Hepatocyte (in vitro differentiated cells): ENCODE measurements around the gene ZBTB21. TPM values are rescaled to one million over a fixed set of nuclear protein-coding genes. Genes with fewer than 3 reads are reported as not detected.

ENCODE experiments used
- DNase-seq: peaks from one replicate; pipeline ENCODE4 v3.0.0-alpha.2; 2016; ENCODE audit warnings: low spot score
- H2AFZ ChIP-seq: fragments of 200-600 bp; sonication (generic); 2 replicates; pipeline ENCODE4 v1.6.0; 2016; ENCODE audit warnings: antibody characterized with exemption, mild to moderate bottlenecking
- H3K27ac ChIP-seq: fragments of 200-600 bp; sonication (generic); 2 replicates; pipeline ENCODE4 v1.5.1; 2016; ENCODE audit warnings: mild to moderate bottlenecking
- H3K27me3 ChIP-seq: fragments of 200-600 bp; sonication (generic); 2 replicates; pipeline ENCODE4 v1.6.1; 2016
- H3K36me3 ChIP-seq: fragments of 200-600 bp; sonication (generic); replicated peaks from 2 replicates; pipeline ENCODE4 v1.5.1; 2016; ENCODE audit warnings: low read depth; ENCODE audit not compliant: insufficient read depth
- H3K4me1 ChIP-seq: fragments of 200-600 bp; sonication (generic); 2 replicates; pipeline ENCODE4 v1.5.1; 2016; ENCODE audit warnings: mild to moderate bottlenecking, moderate library complexity; ENCODE audit not compliant: insufficient read depth
- H3K4me2 ChIP-seq: fragments of 200-600 bp; sonication (generic); 2 replicates; pipeline ENCODE4 v1.6.0; 2016
- H3K4me3 ChIP-seq: fragments of 200-600 bp; sonication (generic); 2 replicates; pipeline ENCODE4 v1.5.1; 2016; ENCODE audit warnings: mild to moderate bottlenecking
- H3K79me2 ChIP-seq: fragments of 200-600 bp; sonication (generic); 2 replicates; pipeline ENCODE4 v1.6.0; 2017; ENCODE audit warnings: mild to moderate bottlenecking
- H3K9me2 ChIP-seq: fragments of 200-600 bp; sonication (generic); replicated peaks from 2 replicates; pipeline ENCODE4 v1.6.0; 2017; ENCODE audit warnings: mild to moderate bottlenecking; ENCODE audit not compliant: insufficient read depth
- H3K9me3 ChIP-seq: fragments of 200-600 bp; sonication (generic); 2 replicates; pipeline ENCODE4 v1.5.1; 2016; ENCODE audit warnings: low read depth, mild to moderate bottlenecking
- H4K20me1 ChIP-seq: fragments of 200-600 bp; sonication (generic); 2 replicates; pipeline ENCODE4 v1.6.0; 2016; ENCODE audit warnings: mild to moderate bottlenecking; ENCODE audit not compliant: insufficient read depth, poor library complexity, severe bottlenecking
- EZH2 ChIP-seq: fragments of 200-600 bp; sonication (generic); IDR thresholded peaks from 2 replicates; pipeline ENCODE4 v1.6.1; 2016; ENCODE audit warnings: antibody characterized with exemption, mild to moderate bottlenecking, borderline replicate concordance
- EZH2phosphoT487 ChIP-seq: fragments of 200-600 bp; sonication (generic); IDR thresholded peaks from one replicate; pipeline ENCODE4 v1.6.1; 2018; ENCODE audit warnings: antibody characterized with exemption, mild to moderate bottlenecking, low read depth, moderate library complexity; ENCODE audit not compliant: unreplicated experiment, severe bottlenecking
- WGBS: methylation state at CpG from one replicate; pipeline ENCODE4 v1.1.6; 2016; ENCODE audit warnings: low lambda C conversion rate; ENCODE audit errors: missing lambda C conversion rate; 5-methylcytosine and 5-hydroxymethylcytosine counted together
- polyA plus RNA-seq: library from polyadenylated mRNA; unstranded; fragments of >200 nt; fragmentation: Nextera tagmentation; extraction: Ambion mirVana; gene quantifications from 2 replicates; pipeline ENCODE4 v1.2.1, GENCODE V29; 2016
- total RNA-seq: library from RNA; depleted of rRNA; stranded (reverse); fragments of >200 nt; gene quantifications from 2 replicates; pipeline ENCODE4 v1.2.3, GENCODE V29; 2014
- TF ChIP-seq, protein P1 (sequence below): fragments of 200-600 bp; sonication (generic); IDR thresholded peaks from 2 replicates; pipeline ENCODE4 v1.5.1; 2016; ENCODE audit warnings: antibody characterized with exemption, mild to moderate bottlenecking; ENCODE audit not compliant: poor library complexity

Gene ZBTB21
- total and polyA plus RNA-seq, 2 experiments from 2014 or later = 6.0 to 21.5 TPM

DNA sequence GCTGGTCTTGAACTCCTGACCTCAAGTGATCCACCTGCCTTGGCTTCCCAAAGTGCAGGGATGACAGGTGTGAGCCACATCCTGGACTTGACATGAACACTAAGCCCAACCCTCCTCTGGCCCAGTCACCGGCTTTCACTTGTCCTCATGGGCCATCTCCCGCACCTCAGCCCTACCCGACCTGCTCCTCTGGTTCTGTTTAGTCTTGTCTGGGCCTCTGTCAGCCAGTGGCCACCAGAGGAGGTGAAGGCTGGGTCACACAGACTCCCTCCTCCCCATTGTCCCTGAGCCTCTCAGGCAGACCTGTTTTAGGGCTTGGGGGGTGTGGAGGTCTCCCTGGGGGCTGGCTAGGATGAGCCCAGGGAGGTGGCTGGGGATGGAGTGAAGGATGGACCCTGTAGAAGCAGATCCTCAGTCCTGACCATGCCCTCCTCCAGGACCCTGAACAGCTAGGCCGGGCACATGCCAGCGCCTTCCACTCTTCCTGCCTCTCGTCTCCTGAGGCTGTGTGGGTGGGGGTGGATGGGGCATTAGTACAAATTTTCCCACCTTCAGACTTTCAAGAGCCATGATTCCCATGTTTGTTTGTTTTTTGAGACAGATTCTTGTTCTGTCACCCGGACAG is 34.8 kb upstream of the ZBTB21 start:
- no peaks in the 10 kb centered on the region for H3K79me2 ChIP-seq
- H3K36me3 ChIP-seq = no peaks in the 10 kb centered on the region
- whole genome bisulfite sequencing = 85% methylated on average over 7 of the region's 7 CpGs
- H3K27me3 ChIP-seq = no peaks in the 10 kb centered on the region
- H3K4me2 ChIP-seq = no peak overlapping the region
- H2AFZ ChIP-seq = no peak overlapping the region
- no peaks in the 10 kb centered on the region for H3K9me2 ChIP-seq
- H4K20me1 ChIP-seq = no peaks in the 10 kb centered on the region
- no peak for DNase-seq
- H3K4me3 ChIP-seq = no peak overlapping the region
- TF ChIP-seq EZH2 (no peak), EZH2phosphoT487 (no peak)
- TF ChIP-seq, protein P1, sequence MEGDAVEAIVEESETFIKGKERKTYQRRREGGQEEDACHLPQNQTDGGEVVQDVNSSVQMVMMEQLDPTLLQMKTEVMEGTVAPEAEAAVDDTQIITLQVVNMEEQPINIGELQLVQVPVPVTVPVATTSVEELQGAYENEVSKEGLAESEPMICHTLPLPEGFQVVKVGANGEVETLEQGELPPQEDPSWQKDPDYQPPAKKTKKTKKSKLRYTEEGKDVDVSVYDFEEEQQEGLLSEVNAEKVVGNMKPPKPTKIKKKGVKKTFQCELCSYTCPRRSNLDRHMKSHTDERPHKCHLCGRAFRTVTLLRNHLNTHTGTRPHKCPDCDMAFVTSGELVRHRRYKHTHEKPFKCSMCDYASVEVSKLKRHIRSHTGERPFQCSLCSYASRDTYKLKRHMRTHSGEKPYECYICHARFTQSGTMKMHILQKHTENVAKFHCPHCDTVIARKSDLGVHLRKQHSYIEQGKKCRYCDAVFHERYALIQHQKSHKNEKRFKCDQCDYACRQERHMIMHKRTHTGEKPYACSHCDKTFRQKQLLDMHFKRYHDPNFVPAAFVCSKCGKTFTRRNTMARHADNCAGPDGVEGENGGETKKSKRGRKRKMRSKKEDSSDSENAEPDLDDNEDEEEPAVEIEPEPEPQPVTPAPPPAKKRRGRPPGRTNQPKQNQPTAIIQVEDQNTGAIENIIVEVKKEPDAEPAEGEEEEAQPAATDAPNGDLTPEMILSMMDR = no peak
- H3K9me3 ChIP-seq = no peaks in the 10 kb centered on the region
- H3K27ac ChIP-seq = no peak overlapping the region
- H3K4me1 ChIP-seq = peaks cover 4% of the 10 kb centered on the region

DNA sequence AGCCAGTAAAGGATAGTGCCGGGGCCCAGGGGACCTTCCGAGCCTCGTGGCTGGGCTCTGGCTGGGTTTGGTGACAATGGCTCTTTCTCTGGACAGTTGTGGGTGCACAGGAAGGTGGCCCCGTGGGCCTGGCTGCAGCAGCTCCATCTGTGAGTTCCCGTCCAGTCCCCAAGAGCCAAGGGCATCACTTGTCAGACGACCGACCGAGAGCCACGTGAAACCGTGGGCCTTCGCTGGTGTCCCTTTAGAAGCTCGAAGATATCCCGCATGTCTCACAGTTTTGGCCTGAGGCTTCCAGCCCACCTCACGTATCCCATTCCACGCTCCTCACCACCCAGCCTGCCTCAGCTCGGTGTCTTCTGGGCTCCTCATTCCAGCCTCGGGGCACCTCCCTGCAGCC is 33.8 kb upstream of the ZBTB21 start:
- DNase-seq = no peak
- no peaks in the 10 kb centered on the region for H3K27me3 ChIP-seq
- no peak overlapping the region for H3K4me2 ChIP-seq
- no peaks in the 10 kb centered on the region for H3K9me2 ChIP-seq
- no peaks in the 10 kb centered on the region for H3K36me3 ChIP-seq
- TF ChIP-seq EZH2phosphoT487 (no peak), EZH2 (no peak)
- TF ChIP-seq, protein P1 = no peak
- H4K20me1 ChIP-seq = no peaks in the 10 kb centered on the region
- H2AFZ ChIP-seq = no peak overlapping the region
- no peaks in the 10 kb centered on the region for H3K79me2 ChIP-seq
- H3K4me3 ChIP-seq = no peak overlapping the region
- peaks cover 13% of the 10 kb centered on the region for H3K4me1 ChIP-seq
- no peaks in the 10 kb centered on the region for H3K9me3 ChIP-seq
- H3K27ac ChIP-seq = no peak overlapping the region
- 95% methylated on average over 17 of the region's 17 CpGs for WGBS

DNA sequence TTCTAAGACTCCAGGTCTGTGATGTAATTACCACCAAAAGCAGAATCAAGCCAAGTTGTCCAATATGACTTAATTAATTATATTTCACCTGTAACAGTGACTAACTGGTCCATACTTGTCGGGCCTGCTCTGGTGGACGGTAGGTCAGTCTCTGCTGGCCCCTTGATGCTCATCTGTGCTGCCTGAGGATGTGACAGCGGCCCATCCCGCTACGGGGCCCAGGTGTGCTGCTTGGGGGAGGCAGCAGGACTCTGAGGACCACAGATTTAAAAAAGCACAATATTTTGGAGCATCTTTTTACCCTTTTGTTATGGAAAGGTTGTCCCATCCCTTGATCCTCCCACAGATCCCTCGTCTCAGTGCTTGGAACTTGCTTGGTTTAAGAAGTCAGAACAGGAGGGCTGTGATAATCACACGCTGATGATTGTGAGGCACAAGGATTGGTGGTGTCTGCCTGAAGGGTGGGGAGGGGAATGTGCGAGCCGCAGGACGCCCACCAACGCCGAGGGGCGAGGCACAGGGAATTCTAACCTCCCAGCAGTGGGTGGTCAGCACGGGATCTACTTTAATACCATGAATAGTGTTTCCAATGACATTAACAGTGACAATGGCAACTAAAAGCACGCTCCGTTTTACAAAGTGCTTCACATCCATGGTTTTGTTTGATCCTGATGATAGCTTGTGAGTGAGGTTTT is 33.2 kb upstream of the ZBTB21 start:
- Histone ChIP-seq H4K20me1 (no peaks in the 10 kb centered on the region), H3K27me3 (no peaks in the 10 kb centered on the region), H3K4me2 (no peak overlapping the region), H3K27ac (no peak overlapping the region), H3K36me3 (no peaks in the 10 kb centered on the region), H3K9me3 (no peaks in the 10 kb centered on the region), H3K4me3 (no peak overlapping the region), H3K4me1 (peaks cover 19% of the 10 kb centered on the region), H3K9me2 (no peaks in the 10 kb centered on the region), H3K79me2 (no peaks in the 10 kb centered on the region), H2AFZ (no peak overlapping the region)
- TF ChIP-seq, protein P1 = no peak
- TF ChIP-seq EZH2phosphoT487 = no peak
- no peak for TF ChIP-seq EZH2
- 87% methylated on average over 16 of the region's 16 CpGs for WGBS
- no peak for DNase-seq
